ENCODE results near the gene ZNF629.

Gene ZNF629

GRCh38 chr16:30785126-30786106 is 1.6 kb downstream of the ZNF629 start:
- no peak for DNase-seq

GRCh38 chr16:30784215-30784614 is 2.8 kb downstream of the ZNF629 start:
- DNase-seq: no peak

GRCh38 chr16:30783280-30784109 is 3.5 kb downstream of the ZNF629 start:
- no peak for DNase-seq

- DNase-seq: no peak
Measured at GRCh38 chr16:30782486-30783279, 4.3 kb downstream of the ZNF629 start.

- DNase-seq: no peak
Measured at GRCh38 chr16:30780549-30780948, 6.5 kb downstream of the ZNF629 start.

- no peak for DNase-seq
Measured at GRCh38 chr16:30780021-30780420, 7.0 kb downstream of the ZNF629 start.

GRCh38 chr16:30779596-30779995 is 7.4 kb downstream of the ZNF629 start:
- DNase-seq: no peak

GRCh38 chr16:30778549-30779244 is 8.3 kb downstream of the ZNF629 start:
- no peak for DNase-seq

GRCh38 chr16:30777591-30778297 is 9.3 kb downstream of the ZNF629 start:
- DNase-seq: no peak

GRCh38 chr16:30775392-30776188 is 11.4 kb downstream of the ZNF629 start:
- DNase-seq: peak; percentile 70

- DNase-seq: no peak
Measured at GRCh38 chr16:30775131-30775391, 11.9 kb downstream of the ZNF629 start.

- DNase-seq: no peak
Measured at GRCh38 chr16:30774367-30775130, 12.5 kb downstream of the ZNF629 start.

- no peak for DNase-seq
Measured at GRCh38 chr16:30773826-30774225, 13.2 kb downstream of the ZNF629 start.

GRCh38 chr16:30771726-30772125 is 15.3 kb downstream of the ZNF629 start:
- no peak for DNase-seq

GRCh38 chr16:30769379-30770089 is 17.5 kb downstream of the ZNF629 start:
- DNase-seq: no peak

- no peak for DNase-seq
Measured at GRCh38 chr16:30768583-30769181, 18.3 kb downstream of the ZNF629 start.

- DNase-seq: no peak
Measured at GRCh38 chr16:30767767-30768465, 19.1 kb downstream of the ZNF629 start.

GRCh38 chr16:30766933-30767284 is 20.1 kb downstream of the ZNF629 start:
- DNase-seq: no peak

Data from stimulated activated CD4-positive, alpha-beta T cell treated with anti-CD3 and anti-CD28 coated beads, Interleukin-4, amount 100 ng/mL, for 1 hour (primary cell).